NAMALWA (cell line): ENCODE data around the gene APBA2.
"Not testable (repeated sequence)": the region's sequence is repeated elsewhere in the genome, so short reads cannot be mapped to it uniquely, and the experiment has no call there.

Experiments
- DNase-seq: peaks from one replicate; pipeline ENCODE4 v3.0.0-alpha.2; 2015; ENCODE audit warnings: low spot score

APBA2 gene

DNA sequence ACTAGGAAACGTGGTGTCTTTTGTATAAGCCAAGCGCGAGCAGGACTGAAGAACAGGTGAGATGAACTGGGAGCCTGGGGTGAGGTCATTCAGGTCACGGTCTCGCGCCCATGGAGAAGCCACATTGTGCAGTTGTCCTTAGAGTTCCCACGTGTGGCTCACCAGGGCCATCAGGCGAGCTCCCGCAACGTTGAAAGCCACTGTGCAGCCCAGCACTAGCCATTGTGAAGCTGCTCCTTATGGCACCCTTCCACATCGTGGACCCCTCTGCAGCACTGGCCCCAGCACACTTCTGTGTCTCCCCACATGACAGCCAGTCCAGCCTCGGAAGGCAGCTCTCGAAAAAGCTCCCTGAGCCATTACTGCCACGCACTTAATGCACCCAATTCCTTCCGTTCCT lies 7.6 kb upstream of the APBA2 start:
- DNase-seq: no peak

DNA sequence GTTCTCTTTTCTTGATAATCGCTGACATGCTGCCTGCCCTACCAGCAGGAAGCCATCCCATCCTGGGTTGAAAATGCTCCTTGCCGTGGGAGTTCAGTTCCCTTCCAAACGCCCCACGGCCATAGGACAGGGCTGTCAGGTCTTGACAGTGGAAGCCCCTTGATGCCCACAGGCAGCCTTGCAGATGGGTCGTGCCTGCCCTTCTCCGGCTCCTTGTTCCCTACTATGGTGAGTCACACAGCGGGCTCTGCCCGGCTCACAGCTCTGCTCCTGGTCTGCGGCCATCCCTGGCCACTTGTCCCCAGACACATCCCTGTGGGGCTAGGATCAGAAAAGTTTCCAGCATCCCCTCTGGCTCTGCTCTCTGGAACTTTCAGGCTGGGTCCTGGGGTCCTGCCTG lies 6.2 kb upstream of the APBA2 start:
- no peak for DNase-seq

DNA sequence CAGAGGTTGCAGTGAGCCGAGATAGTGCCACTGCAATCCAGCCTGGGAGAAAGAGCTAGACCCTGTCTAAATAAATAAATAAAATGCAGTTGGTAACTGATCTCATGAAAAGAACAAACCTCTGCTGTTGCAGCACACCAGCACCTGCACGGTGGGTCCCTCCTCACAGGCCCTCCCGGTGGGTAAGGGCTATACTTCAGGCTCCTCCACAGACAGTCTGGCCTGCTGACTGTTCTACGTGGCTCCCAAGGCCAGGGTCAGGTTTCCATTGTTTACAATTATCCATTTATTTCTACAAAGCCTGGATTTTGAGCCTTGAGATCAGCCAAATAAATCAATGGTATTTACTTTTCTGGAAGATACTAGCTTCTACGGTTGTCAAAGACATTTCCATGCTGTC lies 5.1 kb upstream of the APBA2 start:
- no peak for DNase-seq

DNA sequence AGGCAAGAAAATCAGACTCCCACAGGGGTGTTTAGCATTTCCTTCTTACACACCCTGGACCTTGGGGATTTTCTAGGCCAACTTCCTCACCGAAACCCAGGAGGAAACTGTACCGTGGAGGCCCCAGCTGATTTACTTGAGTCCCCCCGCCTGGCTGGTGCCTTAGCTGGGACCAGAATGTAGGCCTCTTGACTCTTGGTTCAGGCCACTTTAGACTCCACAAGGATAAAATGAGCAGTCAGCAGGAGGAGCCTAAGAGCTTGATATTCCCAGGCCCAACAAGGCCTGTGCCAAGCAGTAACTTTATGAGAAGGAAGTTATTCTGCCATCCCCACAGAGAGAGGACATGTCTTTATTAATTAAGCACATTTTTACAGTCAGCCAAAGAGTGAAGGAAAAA lies 4.6 kb upstream of the APBA2 start:
- DNase-seq: no peak

DNA sequence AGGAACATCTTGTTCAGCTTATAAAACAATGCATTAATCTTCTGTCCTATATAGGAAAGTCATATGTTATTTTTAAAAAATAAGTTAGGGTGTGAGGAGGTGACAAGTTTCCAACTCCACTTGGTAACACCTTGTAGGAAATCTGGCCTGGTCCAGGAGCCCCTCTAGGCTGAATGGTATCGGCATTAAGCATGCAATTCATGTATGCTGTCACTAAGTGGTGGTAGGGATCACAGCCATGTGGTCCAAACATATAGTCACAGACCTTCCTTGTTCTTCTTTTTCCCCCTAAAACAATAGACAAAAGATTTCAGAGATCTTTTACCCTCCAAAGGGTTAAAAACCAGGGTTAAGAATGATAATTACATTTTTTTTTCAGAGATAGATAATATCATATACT lies 4.2 kb upstream of the APBA2 start:
- DNase-seq: no peak

DNA sequence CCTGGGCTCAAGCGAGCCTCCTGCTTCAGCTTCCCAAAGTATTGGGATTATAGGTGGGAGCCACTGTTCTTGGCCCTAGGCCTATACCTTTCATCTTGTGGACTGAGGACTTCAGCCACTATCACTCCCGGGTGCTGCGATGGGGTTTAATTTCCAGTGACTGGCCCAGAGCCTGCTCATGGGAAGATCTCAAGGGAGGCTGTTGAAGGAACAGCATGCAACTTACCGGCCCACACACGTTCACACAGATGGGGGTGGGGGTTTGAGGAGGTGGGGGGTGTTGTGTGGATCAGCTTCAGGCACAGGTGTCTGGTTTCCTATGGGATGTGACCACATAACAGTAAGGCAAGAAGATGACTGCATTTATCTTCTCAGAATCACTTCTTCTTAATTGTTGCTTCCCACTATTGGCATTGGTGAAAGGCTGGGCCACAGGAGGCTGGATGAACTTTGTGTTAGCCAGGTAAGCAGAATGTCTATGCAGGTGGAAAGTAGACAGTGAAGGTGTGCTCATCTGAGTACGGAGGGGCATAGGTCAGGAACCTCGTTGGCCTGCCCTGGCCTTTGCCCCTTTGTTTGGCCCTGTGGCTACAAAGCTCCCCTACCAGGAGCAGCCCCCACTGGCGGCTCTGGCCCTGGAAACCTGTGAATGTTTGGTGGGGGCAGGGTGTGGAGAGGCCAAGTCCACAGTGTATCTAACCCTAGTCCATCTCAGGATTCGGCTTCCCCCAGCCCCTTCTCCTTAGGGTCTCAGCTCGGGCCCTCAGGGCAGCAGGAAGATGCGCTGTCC lies 1.4 kb upstream of the APBA2 start:
- DNase-seq: no peak

DNA sequence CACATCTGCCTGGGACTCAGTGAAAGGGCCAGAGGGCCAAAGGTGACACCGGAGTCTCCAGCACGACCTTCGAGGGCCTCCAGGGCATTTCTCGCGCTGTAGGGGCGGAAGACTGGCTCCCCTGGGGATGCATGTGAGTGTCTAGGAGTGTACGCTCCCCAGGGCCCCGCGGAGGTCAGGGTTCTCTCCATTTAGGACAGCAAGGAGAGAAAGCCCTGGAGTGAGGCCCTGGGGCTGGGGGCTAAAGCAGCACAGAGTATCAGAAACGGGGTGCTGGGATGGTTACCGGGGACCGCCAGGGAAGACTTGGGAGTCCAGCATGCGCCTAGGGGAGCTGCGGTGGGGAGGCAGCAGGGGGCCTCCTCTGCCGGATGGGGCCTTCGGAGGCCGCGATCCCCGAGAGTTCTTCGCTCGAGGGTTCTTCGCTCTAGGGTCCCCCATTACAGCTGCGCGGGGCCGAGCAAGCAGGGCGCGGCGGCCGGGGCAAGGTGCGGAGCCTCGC lies 595 bp upstream of the APBA2 start:
- no peak for DNase-seq

DNA sequence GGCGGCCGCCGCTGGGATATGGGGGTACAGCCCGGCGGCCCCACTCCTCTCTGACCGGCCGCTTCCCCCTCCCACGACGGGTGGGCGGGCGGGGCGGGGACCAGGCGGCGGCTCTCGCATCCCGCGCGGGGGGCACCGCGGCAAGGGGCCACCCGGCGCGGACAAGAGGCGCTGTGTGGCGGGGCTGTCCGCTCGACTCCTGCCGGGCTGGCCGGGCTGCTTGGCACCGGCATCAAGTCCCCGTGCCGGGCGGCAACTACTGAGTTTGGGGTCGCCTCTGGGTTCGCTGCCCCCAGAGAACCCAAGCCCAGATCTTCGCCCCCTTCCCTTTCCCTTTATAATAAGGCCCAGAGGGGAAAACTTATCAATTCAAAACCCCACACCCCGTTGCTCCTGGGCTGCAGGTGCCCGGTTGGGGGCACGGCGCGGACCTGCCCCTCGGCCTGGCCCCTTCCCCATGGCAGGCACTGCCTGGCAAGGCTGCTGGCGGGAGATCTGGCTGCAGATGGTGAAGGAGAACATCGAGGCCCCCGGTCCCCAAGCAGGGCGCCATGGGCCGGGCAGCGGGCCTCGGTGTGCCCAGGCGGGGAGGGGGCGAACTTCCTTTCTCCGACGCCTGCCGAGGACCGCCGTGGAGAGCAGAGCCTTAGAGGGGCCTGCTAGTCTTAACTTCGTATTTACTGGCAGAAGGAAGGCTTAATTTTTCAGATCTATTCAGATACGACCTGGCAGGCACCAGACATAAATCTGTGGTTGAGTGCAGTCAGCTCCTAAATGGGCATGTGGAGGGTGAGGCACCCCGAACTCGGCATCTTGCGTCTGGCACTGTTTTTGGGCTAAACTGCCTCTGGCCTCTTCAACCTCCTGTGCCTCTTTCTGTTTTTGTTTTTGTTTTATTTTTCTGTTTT lies 911 bp downstream of the APBA2 start:
- DNase-seq: no peak

DNA sequence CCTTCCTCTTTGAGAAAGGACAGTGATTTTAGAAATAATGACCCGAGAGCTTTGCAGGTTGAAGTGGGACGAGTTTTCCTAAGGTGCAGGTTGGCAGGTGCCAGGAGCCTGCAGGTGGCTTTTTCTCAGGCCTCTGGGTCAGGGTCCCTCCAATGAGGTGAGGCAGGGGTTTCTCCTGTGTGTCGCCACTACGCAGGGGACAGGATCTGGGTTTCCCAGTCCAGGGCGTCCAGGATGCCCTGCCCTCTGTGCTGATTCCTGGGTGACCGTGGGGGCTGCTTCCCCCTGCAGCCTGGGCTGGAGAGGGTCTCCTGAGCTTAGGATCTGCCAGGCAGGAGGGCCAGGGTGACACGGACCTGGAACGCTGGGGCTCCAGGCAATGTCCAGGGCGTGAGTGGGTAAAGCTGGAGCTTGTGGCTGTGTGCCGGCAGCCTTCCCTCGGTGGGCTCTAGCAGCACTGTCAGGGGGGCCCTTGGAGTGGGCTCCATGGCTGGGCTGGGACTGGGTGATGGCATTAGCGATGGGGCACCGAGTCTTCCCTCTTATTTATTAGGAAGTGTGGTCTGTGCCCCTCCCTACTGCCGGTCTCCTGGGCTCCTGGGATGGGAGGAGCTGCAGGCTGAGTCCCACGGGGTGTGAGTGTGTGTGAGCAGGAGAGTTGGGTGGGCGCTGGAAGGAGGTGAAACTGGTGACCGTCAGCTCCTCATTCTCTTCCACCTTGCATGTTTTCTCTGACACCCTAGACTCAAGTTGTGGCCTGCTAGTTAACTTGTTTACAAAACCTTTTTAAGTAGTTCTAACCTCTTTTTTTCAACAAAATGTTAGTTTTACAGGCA lies 1.8 kb downstream of the APBA2 start:
- DNase-seq: no peak

DNA sequence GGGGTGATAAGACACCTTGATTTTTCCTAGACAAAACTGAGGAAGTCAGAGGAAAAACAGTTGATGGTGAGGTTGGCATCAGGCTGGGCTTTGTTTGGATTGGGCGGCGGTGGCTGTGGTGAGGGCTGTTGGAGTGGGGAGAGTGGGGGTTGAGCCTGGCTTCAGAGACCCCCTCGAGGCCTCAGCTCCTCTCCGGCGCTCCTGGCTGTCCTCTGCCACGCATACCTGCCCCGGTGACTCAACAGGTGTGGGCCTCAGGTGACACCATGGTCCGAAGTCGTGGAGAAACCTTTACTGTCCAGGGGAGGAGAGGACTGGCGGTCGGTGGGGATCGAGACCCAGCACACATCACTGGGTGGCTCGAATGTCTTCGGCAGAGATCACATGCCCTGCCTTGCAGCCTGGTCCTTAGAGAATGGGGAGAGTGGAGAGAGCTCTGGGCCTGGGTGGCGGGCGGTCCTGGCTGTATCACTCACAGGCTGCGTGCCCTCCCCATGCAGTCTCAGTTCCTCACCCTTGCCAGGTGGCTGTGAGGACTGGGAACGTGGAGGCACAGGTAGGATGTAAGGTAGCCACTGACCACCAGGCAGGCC lies 2.6 kb downstream of the APBA2 start:
- no peak for DNase-seq

DNA sequence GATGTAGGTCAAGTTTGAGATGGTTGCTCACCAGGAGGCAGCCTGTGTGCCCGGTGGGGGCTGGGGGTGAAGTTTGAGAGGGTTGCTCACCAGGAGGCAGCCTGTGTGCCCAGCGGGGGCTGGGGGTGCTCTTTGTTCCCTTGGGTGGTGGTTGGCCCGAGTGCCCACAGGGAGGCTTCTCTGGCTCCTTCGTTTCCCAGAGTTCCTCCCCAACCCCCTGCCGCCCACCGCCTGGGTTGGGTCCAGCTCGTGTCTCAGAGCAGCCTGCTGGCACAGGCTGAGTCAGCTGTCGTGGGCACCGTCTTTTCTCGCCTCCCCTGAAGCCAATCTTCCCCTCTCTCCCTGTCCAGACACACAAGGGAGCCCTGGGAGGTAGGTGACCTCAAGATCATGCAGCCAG lies 3.1 kb downstream of the APBA2 start:
- DNase-seq: no peak

DNA sequence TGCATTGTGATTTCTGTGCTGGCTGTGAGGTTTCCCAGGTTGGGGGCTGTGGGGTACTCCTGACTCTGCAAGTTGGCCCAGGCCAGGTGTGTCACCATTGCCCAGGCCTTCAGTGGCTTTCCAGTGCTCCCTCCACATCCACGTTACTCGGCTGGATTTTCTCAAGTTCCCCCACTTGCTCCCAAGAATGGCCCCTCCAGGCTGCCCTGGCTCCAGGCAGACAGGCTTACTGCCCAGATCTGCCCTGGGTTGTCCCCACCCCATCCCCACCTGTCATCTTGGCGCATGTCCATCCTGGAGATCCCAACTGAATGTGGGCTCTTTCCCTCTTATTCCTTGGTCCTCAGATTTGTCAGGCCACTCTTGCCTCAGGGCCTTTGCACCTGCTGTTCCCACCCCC lies 3.6 kb downstream of the APBA2 start:
- DNase-seq: no peak

DNA sequence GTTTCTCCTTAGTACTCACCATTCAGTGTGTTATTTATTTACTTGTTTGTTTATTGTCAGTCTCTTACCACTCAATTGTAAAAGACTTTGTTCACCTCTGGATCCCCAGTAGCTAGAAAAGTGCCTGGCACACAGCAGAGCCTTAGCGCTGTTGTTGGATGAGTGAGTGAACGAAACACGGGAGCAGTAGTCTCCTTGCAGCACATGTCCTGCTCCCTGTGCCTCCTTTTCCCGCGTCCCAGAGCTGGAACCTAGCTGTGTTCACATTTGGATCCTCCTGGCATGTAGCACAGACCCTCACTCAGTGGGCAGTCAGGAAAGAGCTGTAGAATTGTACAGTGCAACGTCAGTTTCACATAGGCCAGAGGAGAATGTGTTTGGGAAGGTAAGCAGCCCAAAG lies 4.1 kb downstream of the APBA2 start:
- DNase-seq: not testable (repeated sequence)

DNA sequence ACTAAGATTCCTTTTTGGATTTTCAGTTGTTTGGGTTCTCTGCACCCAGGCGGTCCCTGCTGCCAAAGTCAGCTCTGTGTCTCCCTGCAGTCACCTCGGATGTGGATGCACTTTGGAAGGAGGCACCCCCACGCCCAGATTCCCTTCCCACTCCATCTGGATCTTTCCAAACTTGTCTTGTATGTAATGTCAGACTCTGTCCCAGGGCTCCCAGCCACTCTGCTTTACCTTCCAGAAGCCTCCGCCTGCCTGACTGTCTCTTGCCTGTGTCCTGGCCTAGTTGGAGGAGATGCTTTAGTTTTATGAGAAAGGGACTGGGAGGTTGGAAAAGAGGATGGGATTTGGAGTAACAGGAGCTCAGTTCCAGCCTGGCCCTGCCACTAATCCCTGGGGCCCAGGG lies 4.5 kb downstream of the APBA2 start:
- DNase-seq: not testable (repeated sequence)

DNA sequence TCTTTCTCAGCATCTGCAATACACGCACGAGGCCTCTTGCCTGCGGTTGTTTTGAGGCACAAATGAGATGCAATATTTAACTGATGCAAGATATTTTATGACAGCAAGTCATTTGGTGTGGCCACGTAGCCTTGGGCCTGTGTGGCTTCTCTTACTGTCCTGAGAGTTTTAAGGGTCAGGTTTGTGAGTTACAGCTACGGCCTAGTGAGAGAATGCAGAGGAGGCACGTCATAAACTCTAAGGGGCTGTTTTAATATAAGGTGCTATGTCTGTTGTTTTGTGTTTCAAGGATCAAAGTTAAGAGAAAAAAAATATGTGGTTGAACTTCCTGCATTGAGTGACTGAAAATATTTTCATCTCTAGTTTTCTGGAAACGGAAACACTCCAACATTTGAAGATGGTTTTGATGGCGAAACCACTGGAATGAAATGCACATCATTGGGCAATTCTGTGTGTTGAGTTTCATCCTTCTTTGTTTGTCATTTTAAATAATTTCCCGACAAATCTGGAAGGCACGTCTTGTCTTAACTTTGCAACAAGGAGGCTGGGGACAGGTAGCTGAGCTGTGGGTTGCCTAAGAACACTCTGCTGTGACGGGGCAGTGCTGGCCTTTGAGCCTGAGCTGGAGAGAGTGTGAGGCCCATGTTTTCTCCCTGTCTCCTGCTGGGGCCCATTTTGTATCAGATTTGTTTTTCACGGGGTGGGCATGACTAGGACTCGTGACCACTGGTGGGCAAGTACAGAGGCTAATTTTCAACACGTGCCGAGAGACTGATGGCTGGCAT lies 5.1 kb downstream of the APBA2 start:
- no peak for DNase-seq

DNA sequence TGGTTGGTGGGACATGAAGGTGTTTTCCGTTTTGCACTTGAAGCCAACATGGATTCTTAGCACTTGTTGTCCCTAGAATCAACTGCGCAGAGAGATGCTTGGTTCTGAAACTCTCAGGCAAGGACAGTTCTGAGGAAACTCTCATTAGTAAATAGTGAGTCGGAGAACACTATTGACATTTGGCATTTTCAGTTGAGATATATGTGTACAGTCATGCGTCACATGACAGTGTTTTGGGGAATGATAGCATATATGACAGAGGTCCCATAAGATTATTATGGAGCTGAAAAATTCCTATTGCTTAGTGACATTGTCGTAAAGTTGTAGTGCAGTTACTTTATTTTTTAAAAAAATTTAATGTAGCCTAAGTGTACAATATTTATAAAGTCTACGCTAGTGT lies 5.8 kb downstream of the APBA2 start:
- DNase-seq: no peak

DNA sequence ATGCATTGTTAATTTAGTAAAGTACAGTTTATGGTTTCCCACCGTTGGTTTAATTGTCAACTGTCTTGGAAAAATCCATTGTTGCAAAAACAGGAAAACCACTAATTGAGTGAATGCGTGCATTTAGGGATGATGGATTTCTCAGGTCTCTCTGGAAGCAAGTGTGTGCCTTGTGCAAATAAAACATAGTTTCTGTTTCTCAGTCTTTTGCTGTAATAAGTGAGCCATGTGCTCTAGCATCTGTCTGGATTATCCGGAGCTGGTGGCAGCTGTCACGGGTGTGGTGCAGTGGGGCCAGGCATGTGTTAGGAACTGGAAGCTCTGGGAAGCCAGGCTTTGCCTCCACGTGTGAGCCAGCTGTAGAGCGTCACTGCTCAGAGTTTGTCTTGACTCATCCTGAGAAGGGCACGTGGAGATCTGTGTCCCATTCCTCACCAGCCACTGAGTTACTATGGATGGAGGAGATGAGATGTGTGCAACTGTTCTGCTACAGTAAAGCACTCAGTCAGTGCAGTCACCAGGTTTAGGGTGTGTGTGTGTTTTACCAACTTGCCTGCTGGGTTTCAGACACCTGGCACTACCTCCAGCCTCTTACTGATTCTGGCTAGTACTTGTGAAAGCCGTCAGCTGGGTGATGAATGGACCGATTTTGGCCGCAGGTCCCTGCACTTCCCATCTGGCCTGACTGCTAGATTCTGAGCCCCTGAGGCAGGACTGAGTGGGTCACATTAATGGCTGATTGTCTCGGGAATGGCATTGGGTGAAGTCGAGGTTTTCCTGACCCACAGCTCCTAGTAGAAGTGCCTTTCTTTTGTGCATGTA lies 7.2 kb downstream of the APBA2 start:
- DNase-seq: no peak

DNA sequence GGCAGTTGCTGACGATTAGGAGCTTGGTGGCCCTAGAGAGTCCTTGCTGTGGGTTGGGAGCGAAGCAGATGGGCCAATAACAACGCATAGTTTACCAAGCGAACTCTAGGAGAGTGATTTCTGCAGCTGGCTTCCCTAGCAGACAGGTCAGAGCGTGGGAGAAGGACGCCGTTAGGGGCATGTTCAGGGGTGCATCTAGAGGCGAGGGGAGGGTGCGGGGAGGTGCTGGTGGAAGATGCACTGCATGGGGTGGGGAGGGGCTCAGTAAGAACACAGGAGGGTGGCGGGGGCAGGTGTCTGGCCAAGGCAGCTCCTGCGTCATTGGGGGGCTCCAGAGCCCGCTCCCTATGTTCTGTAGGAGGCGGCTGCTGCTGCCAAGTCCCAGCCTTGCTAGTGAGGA lies 8.9 kb downstream of the APBA2 start:
- DNase-seq: no peak

DNA sequence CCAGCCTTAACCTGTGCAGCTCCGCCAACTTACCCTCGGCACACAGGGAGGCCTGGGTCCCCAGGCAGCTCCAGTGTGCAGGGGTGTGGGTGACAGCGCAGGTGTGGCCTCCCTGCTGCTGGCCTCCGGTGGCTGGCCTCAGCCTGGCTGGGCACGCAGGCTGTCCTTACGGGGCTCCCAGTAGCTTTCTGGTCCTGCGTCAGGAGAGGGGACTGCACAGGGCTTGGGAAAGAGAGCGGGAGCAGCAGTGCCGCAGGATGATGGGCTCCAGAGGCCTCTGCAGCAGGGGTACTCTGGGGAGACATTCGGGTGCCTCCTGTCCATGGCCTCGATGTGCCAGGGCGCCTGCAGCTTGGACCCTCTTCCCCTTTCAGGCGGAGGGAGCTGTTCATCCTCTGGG lies 9.4 kb downstream of the APBA2 start:
- no peak for DNase-seq

DNA sequence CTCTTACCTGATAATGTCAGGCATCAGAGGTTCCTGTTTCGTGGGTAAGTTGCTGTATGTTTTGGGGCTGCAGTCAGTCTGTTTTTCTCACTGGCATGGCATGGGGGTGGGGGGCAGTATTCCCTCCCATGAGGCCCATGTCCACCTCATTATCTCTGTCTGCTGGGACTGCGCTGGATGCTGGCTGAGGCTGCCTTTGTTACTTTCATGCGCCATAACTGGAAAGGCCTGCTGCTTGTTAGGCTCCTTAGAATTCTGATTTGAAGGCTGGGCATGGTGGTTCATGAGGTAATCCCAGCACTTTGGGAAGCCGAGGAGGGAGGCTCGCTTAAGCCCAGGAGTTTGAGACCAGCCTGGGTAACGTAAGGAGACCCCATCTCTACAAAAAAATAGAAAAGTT lies 9.8 kb downstream of the APBA2 start:
- no peak for DNase-seq
